Right atrium auricular region (tissue), 2 donors: Measurements from ENCODE around the gene SOD1. TPM values are rescaled to one million over a fixed set of nuclear protein-coding genes. Genes with fewer than 3 reads are reported as not detected.

Experiments used
- DNase-seq: peaks from one replicate; pipeline ENCODE4 v3.0.0-alpha.2; 2019; ENCODE audit warnings: low spot score
- H3K27ac ChIP-seq, 2 donors: fragments of 200-600 bp; sonication (generic); 1 replicate in 1 of 2; 2 replicates in 1 of 2; pipeline ENCODE4 v1.5.1; 2016 to 2019
- H3K27me3 ChIP-seq, 2 donors: fragments of 200-600 bp; sonication (generic); one replicate each; pipeline versions ENCODE4 v1.5.1 to v1.6.0; 2017 to 2019
- H3K36me3 ChIP-seq: fragments of 200-600 bp; sonication (generic); one replicate; pipeline ENCODE4 v1.5.1; 2016
- H3K4me1 ChIP-seq, 2 donors: fragments of 200-600 bp; sonication (generic); one replicate each; pipeline versions ENCODE4 v1.5.1 to v1.6.0; 2017 to 2019
- H3K4me3 ChIP-seq, 2 donors: fragments of 200-600 bp; sonication (generic); 1 replicate in 1 of 2; 2 replicates in 1 of 2; pipeline ENCODE4 v1.5.1; 2017 to 2019; ENCODE audit warnings: mild to moderate bottlenecking in 1 of 2, moderate library complexity in 1 of 2
- H3K9me3 ChIP-seq, 2 donors: fragments of 200-600 bp; sonication (generic); one replicate each; pipeline ENCODE4 v1.5.1; 2019
- CTCF ChIP-seq, 2 donors: fragments of 200-600 bp; sonication (generic); IDR thresholded peaks; one replicate each; pipeline ENCODE4 v1.5.1; 2019; ENCODE audit warnings: antibody characterized with exemption in 2 of 2
- total RNA-seq, 2 donors: library from RNA; depleted of rRNA; stranded (reverse); fragments of >200 nt; gene quantifications; one replicate each; pipeline ENCODE4 v1.1.0, GENCODE V29; 2016

The SOD1 gene
- total RNA-seq: 100 to 1,000 TPM; 321 to 332 TPM

- TF ChIP-seq CTCF (IDR thresholded peaks at IDR 0.05): peak in 1 of 2 donors; percentile 27
- H3K9me3 ChIP-seq: no peaks in the 10 kb centered on the region
- no peaks in the 10 kb centered on the region for H3K27me3 ChIP-seq
- DNase-seq: peak; percentile 96
- H3K36me3 ChIP-seq: peaks cover 11% of the 10 kb centered on the region
- peak within 1 kb of the TSS; percentile 60 to 90 for H3K4me3 ChIP-seq
- H3K27ac ChIP-seq: peak within 1 kb of the TSS; percentile 93 to 96
- peaks cover 0 to 43% of the 10 kb centered on the region in 2 donors for H3K4me1 ChIP-seq
Measured at GRCh38 chr21:31659536-31660258, at the start of gene SOD1. Gene SOD1 (plus strand): TSS chr21:31659693. CDS start chr21:31659770, 77 bp downstream.

DNA sequence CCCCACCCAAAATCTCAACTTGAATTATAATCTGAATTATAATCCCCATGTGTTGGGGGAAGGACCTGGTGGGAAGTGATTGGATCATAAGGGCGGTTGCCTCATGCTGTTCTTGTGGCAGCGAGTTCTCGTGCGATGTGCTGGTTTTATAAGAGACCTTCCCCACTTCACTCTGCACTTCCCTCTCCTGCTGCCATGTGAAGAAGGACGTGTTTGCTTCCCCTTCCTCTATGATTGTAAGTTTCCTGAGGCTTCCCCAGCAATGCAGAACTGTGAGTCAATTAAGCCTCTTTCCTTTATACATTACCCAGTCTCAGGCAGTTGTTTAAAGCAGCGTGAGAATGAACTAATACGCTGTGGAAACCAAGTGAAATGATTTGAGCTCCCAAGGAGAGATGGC is 48.0 kb upstream of the SOD1 start:
- no peak for DNase-seq
- Histone ChIP-seq H3K36me3 (no peaks in the 10 kb centered on the region), H3K4me1 (no peaks in the 10 kb centered on the region), H3K27me3 (no peaks in the 10 kb centered on the region), H3K9me3 (no peaks in the 10 kb centered on the region), H3K4me3 (no peak overlapping the region), H3K27ac (no peak overlapping the region)
- TF ChIP-seq CTCF (IDR thresholded peaks at IDR 0.05): no peak

GRCh38 chr21:31612894-31613785 is 46.4 kb upstream of the SOD1 start:
- TF ChIP-seq CTCF (IDR thresholded peaks at IDR 0.05): no peak
- no peak overlapping the region for H3K27ac ChIP-seq
- H3K36me3 ChIP-seq: no peaks in the 10 kb centered on the region
- H3K27me3 ChIP-seq: no peaks in the 10 kb centered on the region
- no peak for DNase-seq
- no peaks in the 10 kb centered on the region for H3K4me1 ChIP-seq
- H3K9me3 ChIP-seq: no peaks in the 10 kb centered on the region
- H3K4me3 ChIP-seq: no peak overlapping the region

- Histone ChIP-seq H3K9me3 (peaks cover 0 to 3% of the 10 kb centered on the region in 2 donors), H3K4me1 (no peaks in the 10 kb centered on the region), H3K27me3 (no peaks in the 10 kb centered on the region), H3K4me3 (no peak overlapping the region), H3K36me3 (no peaks in the 10 kb centered on the region), H3K27ac (no peak overlapping the region)
- DNase-seq: no peak
- TF ChIP-seq CTCF (IDR thresholded peaks at IDR 0.05): no peak
Measured at GRCh38 chr21:31614705-31615104, 44.8 kb upstream of the SOD1 start.

- Histone ChIP-seq H3K9me3 (peaks cover 0 to 3% of the 10 kb centered on the region in 2 donors), H3K4me3 (no peak overlapping the region), H3K27me3 (no peaks in the 10 kb centered on the region), H3K27ac (no peak overlapping the region), H3K36me3 (no peaks in the 10 kb centered on the region), H3K4me1 (no peaks in the 10 kb centered on the region)
- DNase-seq: no peak
- TF ChIP-seq CTCF (IDR thresholded peaks at IDR 0.05): no peak
Measured at GRCh38 chr21:31616216-31616615, 43.3 kb upstream of the SOD1 start.
